ENCODE data around the gene RIMBP2. TPM values are rescaled to one million over a fixed set of nuclear protein-coding genes. Genes with fewer than 3 reads are reported as not detected.

RIMBP2 gene
- polyA plus RNA-seq, 1 donor from 2014 or later = 14.6 TPM

- no peak overlapping the region for H3K4me3 ChIP-seq (ENCODE audit: low read length)
- no peaks in the 10 kb centered on the region for H3K27me3 ChIP-seq (ENCODE audit: insufficient read depth, low read depth, low read length)
- H4K20me1 ChIP-seq (ENCODE audit: insufficient read depth) = no peaks in the 10 kb centered on the region
- no peaks in the 10 kb centered on the region for H3K9me2 ChIP-seq (ENCODE audit: insufficient read depth, low read length)
- no peak overlapping the region for H2AFZ ChIP-seq (ENCODE audit: low read depth, low read length)
- no peak overlapping the region for H3K4me2 ChIP-seq (ENCODE audit: low read length)
- no peaks in the 10 kb centered on the region for H3K79me2 ChIP-seq (replicated peaks; ENCODE audit: insufficient read depth, low read length)
- no peaks in the 10 kb centered on the region for H3F3A ChIP-seq (ENCODE audit: insufficient read depth, low read length, poor library complexity, severe bottlenecking)
- H3K9me3 ChIP-seq (ENCODE audit: low read length) = no peaks in the 10 kb centered on the region
- no peak overlapping the region for H3K27ac ChIP-seq (ENCODE audit: low read length)
- H3K9ac ChIP-seq (ENCODE audit: low read length) = no peak overlapping the region
- TF ChIP-seq TAF1 (IDR thresholded peaks at IDR 0.05; ENCODE audit: low read depth) (no peak), REST (IDR thresholded peaks at IDR 0.05; ENCODE audit: borderline replicate concordance) (no peak), EZH2 (IDR thresholded peaks at IDR 0.05; ENCODE audit: borderline replicate concordance, insufficient read depth, low read length, poor library complexity, severe bottlenecking) (no peak), EP300 (conservative IDR thresholded peaks at IDR 0.05; ENCODE audit: poor library complexity, severe bottlenecking) (no peak), CTCF (IDR thresholded peaks at IDR 0.05; ENCODE audit: poor library complexity, severe bottlenecking) (no peak), MXI1 (conservative IDR thresholded peaks at IDR 0.05; ENCODE audit: poor library complexity, severe bottlenecking) (no peak)
- H3K36me3 ChIP-seq (ENCODE audit: insufficient read depth, low read length) = no peaks in the 10 kb centered on the region
Measured at GRCh38 chr12:130644146-130644545, 72.0 kb downstream of the RIMBP2 start.

- Histone ChIP-seq H3K36me3 (ENCODE audit: insufficient read depth, low read length) (no peaks in the 10 kb centered on the region), H3K79me2 (replicated peaks; ENCODE audit: insufficient read depth, low read length) (no peaks in the 10 kb centered on the region), H3K27me3 (ENCODE audit: insufficient read depth, low read depth, low read length) (no peaks in the 10 kb centered on the region), H3K9me2 (ENCODE audit: insufficient read depth, low read length) (no peaks in the 10 kb centered on the region), H3K9ac (ENCODE audit: low read length) (no peak overlapping the region), H2AFZ (ENCODE audit: low read depth, low read length) (no peak overlapping the region), H3K4me3 (ENCODE audit: low read length) (no peak overlapping the region), H3K9me3 (ENCODE audit: low read length) (no peaks in the 10 kb centered on the region), H4K20me1 (ENCODE audit: insufficient read depth) (no peaks in the 10 kb centered on the region), H3F3A (ENCODE audit: insufficient read depth, low read length, poor library complexity, severe bottlenecking) (no peaks in the 10 kb centered on the region), H3K4me2 (ENCODE audit: low read length) (no peak overlapping the region), H3K27ac (ENCODE audit: low read length) (no peak overlapping the region)
- TF ChIP-seq MXI1 (conservative IDR thresholded peaks at IDR 0.05; ENCODE audit: poor library complexity, severe bottlenecking) = no peak
Measured at GRCh38 chr12:130642856-130643255, 73.2 kb downstream of the RIMBP2 start.

GRCh38 chr12:130641533-130642184 lies 74.4 kb downstream of the RIMBP2 start:
- no peak for TF ChIP-seq MXI1 (conservative IDR thresholded peaks at IDR 0.05; ENCODE audit: poor library complexity, severe bottlenecking)
- no peak for TF ChIP-seq EP300 (conservative IDR thresholded peaks at IDR 0.05; ENCODE audit: poor library complexity, severe bottlenecking)
- TF ChIP-seq SMC3 (conservative IDR thresholded peaks at IDR 0.05; ENCODE audit: poor library complexity) = no peak
- no peak for TF ChIP-seq CTCF (IDR thresholded peaks at IDR 0.05; ENCODE audit: poor library complexity, severe bottlenecking)
- TF ChIP-seq TAF1 (IDR thresholded peaks at IDR 0.05; ENCODE audit: low read depth) = no peak
- H3K9me3 ChIP-seq (ENCODE audit: low read length) = no peaks in the 10 kb centered on the region
- no peaks in the 10 kb centered on the region for H4K20me1 ChIP-seq (ENCODE audit: insufficient read depth)
- H3K9me2 ChIP-seq (ENCODE audit: insufficient read depth, low read length) = no peaks in the 10 kb centered on the region
- H2AFZ ChIP-seq (ENCODE audit: low read depth, low read length) = no peak overlapping the region
- H3K79me2 ChIP-seq (replicated peaks; ENCODE audit: insufficient read depth, low read length) = no peaks in the 10 kb centered on the region
- no peak overlapping the region for H3K27ac ChIP-seq (ENCODE audit: low read length)
- no peaks in the 10 kb centered on the region for H3K27me3 ChIP-seq (ENCODE audit: insufficient read depth, low read depth, low read length)
- H3K9ac ChIP-seq (ENCODE audit: low read length) = no peak overlapping the region
- no peak overlapping the region for H3K4me2 ChIP-seq (ENCODE audit: low read length)
- no peaks in the 10 kb centered on the region for H3F3A ChIP-seq (ENCODE audit: insufficient read depth, low read length, poor library complexity, severe bottlenecking)
- no peaks in the 10 kb centered on the region for H3K36me3 ChIP-seq (ENCODE audit: insufficient read depth, low read length)
- H3K4me3 ChIP-seq (ENCODE audit: low read length) = no peak overlapping the region

All from neural cell (in vitro differentiated cells).